AG09309 (cell line): ENCODE results near the gene CLNK.

Source experiments
- DNase-seq: peaks from one replicate; pipeline ENCODE4 v3.0.0-alpha.2; 2010; ENCODE audit warnings: low read depth
- H3K4me3 ChIP-seq: 2 replicates; pipeline ENCODE4 v1.5.1; 2011; ENCODE audit warnings: mild to moderate bottlenecking, low read depth, low read length, moderate library complexity; ENCODE audit not compliant: control insufficient read depth
- CTCF ChIP-seq: IDR thresholded peaks from 2 replicates; pipeline ENCODE4 v1.5.1; 2011; ENCODE audit warnings: mild to moderate bottlenecking, low read depth, low read length, inconsistent platforms; ENCODE audit not compliant: insufficient read depth, control insufficient read depth; ENCODE audit errors: missing control alignments

CLNK gene

DNA sequence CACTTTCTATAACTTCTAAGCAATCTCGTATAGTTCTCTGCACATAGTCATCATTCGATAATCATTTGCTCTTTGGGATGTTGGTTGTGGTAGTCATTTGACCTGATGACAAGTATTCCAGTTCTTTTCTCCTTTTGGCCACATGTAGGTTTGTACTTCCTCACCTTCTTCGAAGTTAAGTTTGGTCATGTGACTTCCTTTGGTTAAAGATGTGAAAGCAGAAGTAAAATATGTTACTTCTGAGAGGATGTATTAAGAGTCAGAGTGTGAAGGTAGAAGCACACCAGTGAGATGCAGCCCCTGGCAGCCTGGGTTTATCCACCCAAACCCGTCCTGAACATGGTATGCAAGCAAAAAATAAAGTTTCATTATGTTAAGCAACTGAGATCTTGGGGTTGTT lies 178.5 kb downstream of the CLNK start:
- no peak for DNase-seq
- H3K4me3 ChIP-seq, result no peak overlapping the region
- TF ChIP-seq CTCF, result no peak

DNA sequence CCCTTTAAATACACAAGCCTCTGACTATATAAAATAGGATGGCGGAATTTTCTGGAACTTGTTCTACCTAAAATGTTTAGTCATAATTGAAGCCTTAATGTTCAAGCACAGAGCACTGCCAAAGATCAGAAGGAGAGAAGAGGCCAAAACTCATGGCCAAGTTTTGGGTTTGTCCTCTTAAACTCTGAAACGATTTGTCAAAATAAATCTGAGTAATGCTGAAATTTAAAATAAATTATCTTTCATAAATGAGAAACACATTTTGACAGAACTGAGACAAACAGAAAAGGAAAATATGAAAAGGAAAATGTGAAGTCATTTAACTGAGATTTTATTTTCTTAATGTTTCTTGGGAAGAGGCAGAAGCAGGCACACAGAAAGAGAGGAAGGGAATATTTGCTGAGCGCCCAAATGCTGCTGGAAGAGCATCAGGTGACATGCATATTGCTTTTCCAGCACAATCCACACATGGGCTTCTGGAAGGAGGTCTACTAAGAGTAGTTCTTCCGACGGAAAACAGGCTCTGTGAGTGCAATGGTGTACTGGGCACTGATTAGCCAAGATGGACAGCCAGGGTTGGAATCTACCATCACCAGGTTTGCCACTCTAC lies 179.9 kb downstream of the CLNK start:
- no peak for TF ChIP-seq CTCF
- DNase-seq, result no peak
- H3K4me3 ChIP-seq, result no peak overlapping the region

GRCh38 chr4:10502717-10503116 lies 181.9 kb downstream of the CLNK start:
- no peak for DNase-seq
- H3K4me3 ChIP-seq, result no peak overlapping the region
- TF ChIP-seq CTCF, result no peak

- no peak for TF ChIP-seq CTCF
- no peak for DNase-seq
Measured at GRCh38 chr4:10500776-10501175, 183.8 kb downstream of the CLNK start.

GRCh38 chr4:10496200-10496599 lies 188.4 kb downstream of the CLNK start:
- H3K4me3 ChIP-seq, result no peak overlapping the region
- DNase-seq, result no peak
- no peak for TF ChIP-seq CTCF

More at GRCh38 chr4:10500776-10501175, 183.8 kb downstream of the CLNK start:
- no peak overlapping the region for H3K4me3 ChIP-seq

DNA sequence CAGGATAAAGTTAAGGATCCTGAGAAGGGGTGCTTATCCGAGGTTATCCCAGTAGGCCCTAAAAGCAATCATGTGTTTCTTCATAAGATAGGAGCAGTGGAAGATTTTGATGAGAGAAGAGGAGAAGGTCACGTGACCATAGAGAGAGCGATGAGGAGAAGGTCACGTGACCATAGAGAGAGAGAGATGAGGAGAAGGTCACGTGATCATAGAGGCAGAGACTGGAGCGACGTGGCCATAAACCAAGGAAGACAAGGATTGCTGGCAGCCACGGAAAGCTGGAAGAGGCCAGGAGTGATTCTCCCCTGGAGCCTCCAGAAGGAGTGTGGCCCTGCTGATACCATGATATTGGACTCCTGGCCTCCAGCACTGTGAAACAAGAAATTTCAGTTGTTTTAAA lies 188.9 kb downstream of the CLNK start:
- H3K4me3 ChIP-seq, result no peak overlapping the region
- no peak for TF ChIP-seq CTCF
- DNase-seq, result no peak

GRCh38 chr4:10492464-10492863 lies 192.1 kb downstream of the CLNK start:
- TF ChIP-seq CTCF, result no peak
- H3K4me3 ChIP-seq, result no peak overlapping the region
- no peak for DNase-seq
